Activated CD4-positive, alpha-beta T cell treated with anti-CD3 and anti-CD28 coated beads, Interleukin-2, amount 50 U/mL, for 16 hours (primary cell): ENCODE measurements around the gene OR6S1.
"Not testable (repeated sequence)": the region's sequence is repeated elsewhere in the genome, so short reads cannot be mapped to it uniquely, and the experiment has no call there.

Experiments used
- DNase-seq: peaks from one replicate; pipeline ENCODE4 v3.0.0-alpha.2; 2020

Gene OR6S1

GRCh38 chr14:20609215-20610001, 32.1 kb downstream of the OR6S1 start:
- peak; percentile 92 for DNase-seq

- DNase-seq, result no peak
Measured at GRCh38 chr14:20608383-20609110, 32.9 kb downstream of the OR6S1 start.

DNA sequence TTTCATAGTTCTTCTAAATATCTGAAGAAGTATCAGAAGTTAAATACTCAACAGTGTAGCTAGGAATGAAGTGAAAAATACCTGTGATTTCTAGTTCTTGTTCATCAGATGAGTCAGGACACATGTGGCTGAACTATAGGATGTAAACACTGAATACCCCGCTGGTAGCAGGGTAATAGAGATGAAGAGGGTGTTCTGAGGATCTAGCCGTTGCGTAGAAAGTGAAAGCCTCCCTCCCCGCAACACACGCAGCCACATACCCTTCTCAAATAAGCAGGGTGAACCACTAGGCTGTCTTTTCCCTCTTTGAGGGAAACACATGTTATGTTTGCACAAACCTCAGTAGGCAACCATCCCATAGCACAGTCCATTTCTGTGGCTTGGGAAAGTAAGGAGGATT, 33.9 kb downstream of the OR6S1 start:
- peak; percentile 61 for DNase-seq

DNA sequence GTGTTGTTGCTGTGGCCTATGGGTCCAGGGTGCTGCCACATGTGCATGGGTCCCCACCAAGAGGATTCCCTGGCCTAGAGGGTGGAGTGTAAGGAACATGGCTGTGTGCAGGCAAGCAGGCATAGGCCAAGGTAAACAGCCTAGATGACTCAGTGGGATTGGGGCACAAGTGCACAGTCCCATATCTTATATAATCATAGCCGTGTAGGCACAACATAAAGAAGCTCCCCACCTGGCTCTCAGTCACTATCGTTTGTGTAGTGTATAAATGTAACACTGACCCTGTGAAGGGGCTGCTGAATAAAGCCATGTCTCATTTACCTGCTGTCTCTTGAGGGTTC, 34.6 kb downstream of the OR6S1 start:
- DNase-seq, result no peak

DNA sequence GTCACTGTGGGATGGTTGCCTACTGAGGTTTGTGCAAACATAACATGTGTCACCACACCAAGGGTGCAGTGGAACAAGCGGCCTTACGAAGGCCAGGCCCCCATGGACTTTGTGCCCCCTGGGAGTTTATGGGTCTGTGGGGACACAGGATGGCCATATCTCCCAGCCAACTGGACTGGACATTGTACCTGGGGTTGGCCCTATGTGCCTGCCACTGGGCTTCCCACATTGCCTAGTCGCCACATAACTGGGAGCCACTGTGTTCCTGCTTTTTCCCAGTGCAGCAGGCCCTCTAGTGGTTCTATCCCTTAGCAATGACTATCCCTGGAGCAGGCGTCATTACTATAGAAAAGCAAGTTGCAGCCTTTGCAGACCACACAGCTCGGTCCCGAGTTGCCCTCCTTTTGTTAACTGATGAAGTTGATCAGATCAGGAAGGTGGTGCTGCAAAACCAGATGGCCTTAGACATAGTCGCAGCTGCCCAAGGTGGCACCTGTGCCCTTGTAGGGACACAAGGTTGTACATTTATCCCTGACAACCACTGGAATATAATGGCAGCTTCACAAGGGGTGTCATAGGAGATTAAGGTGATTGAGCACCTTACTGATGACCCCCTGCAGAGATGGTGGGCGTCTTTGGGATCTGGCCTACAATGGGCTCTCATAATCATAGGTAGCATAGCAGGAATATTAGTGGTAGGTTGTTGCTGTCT, 35.1 kb downstream of the OR6S1 start:
- DNase-seq, result no peak

- no peak for DNase-seq
Measured at GRCh38 chr14:20603813-20604690, 37.4 kb downstream of the OR6S1 start.

DNA sequence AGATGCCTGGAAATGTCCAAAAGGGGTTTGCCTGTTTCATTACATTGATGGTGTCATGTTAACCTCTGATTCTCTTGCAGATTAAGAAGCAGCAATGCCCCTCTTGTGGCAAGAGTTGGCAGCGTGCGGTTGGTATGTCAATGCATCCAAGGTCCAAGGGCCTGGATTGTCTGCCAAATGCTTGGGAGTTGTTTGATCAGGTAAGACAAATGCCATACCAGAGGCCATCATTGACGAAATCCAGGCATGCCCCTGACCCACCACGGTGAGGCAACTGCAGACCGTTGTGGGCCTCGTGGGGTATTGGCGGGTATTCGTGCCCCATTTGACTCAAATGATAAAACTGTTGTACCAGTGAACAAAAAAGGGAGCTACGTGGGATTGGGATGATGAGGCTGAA, 38.9 kb downstream of the OR6S1 start:
- DNase-seq, result no peak

DNA sequence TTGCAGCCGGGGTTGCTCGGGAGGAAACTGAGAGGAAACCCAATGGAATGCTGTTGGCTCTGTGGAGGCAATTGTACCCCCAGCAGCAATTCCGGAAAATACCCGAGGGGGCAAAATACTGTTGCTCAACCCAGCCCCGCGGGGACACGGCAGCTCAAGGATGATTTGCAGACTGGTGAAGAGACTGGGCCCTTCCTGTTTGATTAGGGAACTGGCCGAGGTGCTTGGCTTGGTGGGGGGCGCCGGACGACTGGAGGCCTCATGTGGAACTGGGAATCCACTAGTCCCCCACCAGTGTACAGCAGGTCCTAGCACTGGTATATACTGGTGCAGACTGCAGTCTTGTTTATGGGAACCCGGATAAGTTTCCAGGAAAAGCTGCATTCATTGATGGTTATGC, 40.0 kb downstream of the OR6S1 start:
- no peak for DNase-seq

DNA sequence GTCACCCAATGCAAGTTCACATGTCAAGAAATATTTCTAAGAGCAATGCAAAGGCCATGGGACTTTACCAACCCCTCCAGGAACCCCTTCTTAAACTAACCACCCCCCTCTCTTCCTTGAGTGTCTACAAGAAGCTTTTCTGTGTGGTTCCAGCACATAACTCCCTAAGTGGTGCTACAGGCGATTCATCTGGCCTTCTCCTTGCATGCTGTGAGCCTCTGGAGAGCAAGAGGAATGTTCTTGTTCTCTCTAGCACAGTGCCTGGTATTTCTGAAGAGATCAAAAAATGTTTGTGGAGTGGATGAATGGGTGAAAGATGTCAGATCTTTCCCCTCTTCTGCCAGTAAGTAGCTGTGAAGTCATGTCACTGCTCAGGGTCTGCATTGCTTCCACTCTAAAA, 44.4 kb downstream of the OR6S1 start:
- DNase-seq, result no peak

- DNase-seq, result not testable (repeated sequence)
Measured at GRCh38 chr14:20595726-20596125, 45.8 kb downstream of the OR6S1 start.

DNA sequence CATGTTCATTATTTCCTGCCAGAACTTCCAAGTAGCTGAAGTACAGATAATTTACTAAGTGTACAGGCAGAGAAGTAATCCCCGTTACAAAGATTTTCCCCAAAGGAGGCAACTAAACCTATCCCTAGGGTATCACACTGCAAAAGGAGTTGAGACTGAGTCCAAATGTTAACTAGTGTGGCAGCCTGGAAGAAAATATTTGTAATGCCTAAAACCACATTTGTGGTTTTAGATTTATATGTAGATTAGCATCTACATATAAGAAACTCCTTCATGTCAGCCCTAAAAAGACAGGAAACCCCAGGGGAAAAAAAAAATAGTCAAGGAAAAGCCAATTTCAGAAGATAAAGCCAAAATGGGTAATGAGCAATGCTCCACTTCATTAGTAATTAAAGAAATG, 48.9 kb downstream of the OR6S1 start:
- DNase-seq, result no peak

DNA sequence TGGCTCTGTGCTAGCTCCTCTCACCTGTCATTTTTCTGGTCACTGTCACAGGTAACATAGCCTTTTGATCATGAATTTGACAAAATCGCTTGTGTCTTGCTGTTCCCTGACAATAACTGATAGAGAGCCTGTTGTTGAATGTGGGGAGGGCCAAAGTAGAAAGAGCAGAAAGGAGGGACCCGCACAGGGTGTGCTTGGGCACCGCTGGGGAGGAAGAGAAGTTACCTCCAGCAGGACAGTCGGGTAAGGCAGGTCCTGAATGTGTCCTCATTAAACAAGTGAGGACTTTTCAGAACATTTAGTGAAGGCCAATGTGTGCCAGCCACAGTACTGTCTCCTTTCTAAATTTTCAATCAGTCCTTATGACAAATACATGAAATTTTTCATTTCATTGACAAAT, 50.3 kb downstream of the OR6S1 start, which contains the start of gene RNASE12:
TSS of gene RNASE12 (minus strand) at position 142 of the 400 bp plus-strand sequence. CDS start 653 bp downstream, outside the sequence.
- no peak for DNase-seq
